SK-N-SH treated with all-trans-retinoic acid at 6 μM for 48 hours (cell line): ENCODE measurements around the gene B3GAT1.

Source experiments
- ATAC-seq: fragments of 200-7000 bp; cut with Tn5 transposase; 3 replicates; pipeline ENCODE4 v1.9.1; 2020; ENCODE audit warnings: mild to moderate bottlenecking, moderate library complexity
- ARNTL ChIP-seq: fragments of 450-650 bp; formaldehyde crosslinking; IDR thresholded peaks from 2 replicates; pipeline ENCODE4 v1.5.0; 2020; ENCODE audit warnings: low read depth, mild to moderate bottlenecking, moderate library complexity, borderline replicate concordance
- BACH2 ChIP-seq: fragments of 250-450 bp; sonication (Bioruptor Pico); IDR thresholded peaks from 2 replicates; pipeline ENCODE4 v1.9.0; 2021; ENCODE audit warnings: mild to moderate bottlenecking, borderline replicate concordance
- CSDC2 ChIP-seq: fragments of 250-450 bp; sonication (Bioruptor Pico); IDR thresholded peaks from 2 replicates; pipeline ENCODE4 v1.5.0; 2020; ENCODE audit warnings: mild to moderate bottlenecking, moderate library complexity
- ESRRG ChIP-seq: fragments of 250-450 bp; sonication (Bioruptor Pico); IDR thresholded peaks from 2 replicates; pipeline ENCODE4 v1.6.1; 2021; ENCODE audit warnings: mild to moderate bottlenecking
- GLIS3 ChIP-seq: fragments of 250-450 bp; sonication (Bioruptor Pico); IDR thresholded peaks from 2 replicates; pipeline ENCODE4 v1.5.0; 2020; ENCODE audit warnings: mild to moderate bottlenecking, moderate library complexity
- ISL1 ChIP-seq: fragments of 250-450 bp; sonication (Bioruptor Pico); IDR thresholded peaks from 2 replicates; pipeline ENCODE4 v2.1.2; 2022; ENCODE audit warnings: mild to moderate bottlenecking, moderate library complexity
- OSR1 ChIP-seq: fragments of 250-450 bp; sonication (Bioruptor Pico); IDR thresholded peaks from 2 replicates; pipeline ENCODE4 v1.8.0; 2022; ENCODE audit warnings: moderate library complexity, mild to moderate bottlenecking, inconsistent platforms
- PPARA ChIP-seq: fragments of 250-450 bp; sonication (Bioruptor Pico); IDR thresholded peaks from 2 replicates; pipeline ENCODE4 v1.5.0; 2020; ENCODE audit warnings: mild to moderate bottlenecking, borderline replicate concordance
- SNAI2 ChIP-seq: fragments of 250-450 bp; sonication (Bioruptor Pico); IDR thresholded peaks from 2 replicates; pipeline ENCODE4 v1.5.0; 2020; ENCODE audit warnings: mild to moderate bottlenecking, moderate library complexity
- TCF4 ChIP-seq: fragments of 250-450 bp; sonication (Bioruptor Pico); IDR thresholded peaks from 2 replicates; pipeline ENCODE4 v1.8.0; 2021; ENCODE audit warnings: mild to moderate bottlenecking, moderate library complexity, borderline replicate concordance
- TOX ChIP-seq: fragments of 250-450 bp; sonication (Bioruptor Pico); IDR thresholded peaks from 2 replicates; pipeline ENCODE4 v1.8.0; 2021; ENCODE audit warnings: mild to moderate bottlenecking, moderate library complexity, borderline replicate concordance
- TSHZ2 ChIP-seq: fragments of 250-450 bp; sonication (Bioruptor Pico); IDR thresholded peaks from 2 replicates; pipeline ENCODE4 v1.5.0; 2020; ENCODE audit warnings: mild to moderate bottlenecking, moderate library complexity
- ZC3H10 ChIP-seq: fragments of 250-450 bp; sonication (Bioruptor Pico); IDR thresholded peaks from 2 replicates; pipeline ENCODE4 v1.5.1; 2021; ENCODE audit warnings: mild to moderate bottlenecking, moderate library complexity
- ZFP3 ChIP-seq: fragments of 250-450 bp; sonication (Bioruptor Pico); IDR thresholded peaks from 2 replicates; pipeline ENCODE4 v1.5.0; 2020; ENCODE audit warnings: mild to moderate bottlenecking, moderate library complexity
- ZFP30 ChIP-seq: fragments of 450-650 bp; formaldehyde crosslinking; IDR thresholded peaks from 2 replicates; pipeline ENCODE4 v1.5.0; 2022; ENCODE audit warnings: mild to moderate bottlenecking, moderate library complexity
- ZNF565 ChIP-seq: fragments of 450-650 bp; formaldehyde crosslinking; conservative IDR thresholded peaks from 2 replicates; pipeline ENCODE4 v1.5.0; 2020; ENCODE audit warnings: low read depth, mild to moderate bottlenecking, moderate library complexity
- ZNF70 ChIP-seq: fragments of 450-650 bp; formaldehyde crosslinking; IDR thresholded peaks from 2 replicates; pipeline ENCODE4 v1.5.0; 2020; ENCODE audit warnings: mild to moderate bottlenecking, moderate library complexity
- ZNF8 ChIP-seq: fragments of 450-650 bp; formaldehyde crosslinking; IDR thresholded peaks from 2 replicates; pipeline ENCODE4 v1.5.0; 2020; ENCODE audit warnings: mild to moderate bottlenecking, moderate library complexity

B3GAT1 gene

GRCh38 chr11:134364261-134364660 lies 47.8 kb downstream of the B3GAT1 start (continued):
- TF ChIP-seq TSHZ2 (CRISPR knock-in tag) = no peak
- TF ChIP-seq BACH2 (CRISPR knock-in tag) = no peak
- no peak for TF ChIP-seq ZNF70

- TF ChIP-seq TOX (CRISPR knock-in tag) (no peak), OSR1 (CRISPR knock-in tag) (no peak), TSHZ2 (CRISPR knock-in tag) (no peak), ZC3H10 (CRISPR knock-in tag) (no peak)
- no peak for ATAC-seq
Measured at GRCh38 chr11:134363592-134363991, 48.5 kb downstream of the B3GAT1 start.

GRCh38 chr11:134363161-134363560 lies 48.9 kb downstream of the B3GAT1 start:
- no peak for TF ChIP-seq ZFP30 (CRISPR knock-in tag)
- TF ChIP-seq ZFP3 (CRISPR knock-in tag) = no peak
- no peak for TF ChIP-seq BACH2 (CRISPR knock-in tag)
- no peak for TF ChIP-seq OSR1 (CRISPR knock-in tag)
- TF ChIP-seq SNAI2 = no peak
- TF ChIP-seq ZNF565 = no peak
- no peak for TF ChIP-seq ZNF8
- no peak for TF ChIP-seq TOX (CRISPR knock-in tag)
- no peak for TF ChIP-seq TCF4 (CRISPR knock-in tag)
- TF ChIP-seq ISL1 = no peak
- TF ChIP-seq ESRRG (CRISPR knock-in tag) = no peak
- TF ChIP-seq GLIS3 (CRISPR knock-in tag) = no peak
- TF ChIP-seq ARNTL (CRISPR knock-in tag) = no peak
- no peak for ATAC-seq

GRCh38 chr11:134362192-134362901 lies 49.7 kb downstream of the B3GAT1 start:
- TF ChIP-seq OSR1 (CRISPR knock-in tag) (no peak), ESRRG (CRISPR knock-in tag) (no peak), ZFP30 (CRISPR knock-in tag) (no peak)
- ATAC-seq = no peak

GRCh38 chr11:134361661-134362060 lies 50.4 kb downstream of the B3GAT1 start:
- no peak for ATAC-seq
- TF ChIP-seq CSDC2 (CRISPR knock-in tag) (no peak), PPARA (CRISPR knock-in tag) (no peak)
- TF ChIP-seq, all 23 proteins: peak for 0

GRCh38 chr11:134360050-134360835 lies 51.8 kb downstream of the B3GAT1 start:
- 0 out of 2 replicates have a peak, but pooled peaks have one; percentile 4 for TF ChIP-seq ZNF70
- no peak for TF ChIP-seq TCF4 (CRISPR knock-in tag)
- TF ChIP-seq, all 23 proteins: peak for 1
- ATAC-seq = peak; percentile 94
